CD4-positive, alpha-beta memory T cell (primary cell): Measurements from ENCODE around the gene CPVL. TPM values are rescaled to one million over a fixed set of nuclear protein-coding genes. Genes with fewer than 3 reads are reported as not detected.

ENCODE experiments used
- CTCF ChIA-PET: fragments of 350-600 bp; sonication (Branson Sonifier 250); formaldehyde crosslinking; loops from one replicate; lab custom pipeline; 2021; ENCODE audit warnings: inconsistent platforms; ENCODE audit not compliant: partially characterized antibody; lab: Charles Lee
- POLR2A ChIA-PET: fragments of 350-600 bp; sonication (Branson Sonifier 250); formaldehyde crosslinking; loops from one replicate; lab custom pipeline; 2021; ENCODE audit not compliant: partially characterized antibody; lab: Charles Lee
- DNase-seq, 5 donors: peaks; one replicate each; pipeline versions ENCODE4 v3.0.0 to v3.0.0-alpha.2; 2020 to 2022; ENCODE audit warnings: mixed read lengths in 1 of 5
- H3K27ac ChIP-seq: one replicate; pipeline ENCODE4 v1.7.0; 2013; ENCODE audit warnings: low read depth, low read length
- H3K27me3 ChIP-seq: 2 replicates; pipeline ENCODE4 v1.7.0; 2013; ENCODE audit warnings: mild to moderate bottlenecking, low read length, moderate library complexity; ENCODE audit not compliant: insufficient read depth
- H3K36me3 ChIP-seq: 2 replicates; pipeline ENCODE4 v1.7.0; 2013; ENCODE audit warnings: mild to moderate bottlenecking, low read length, moderate library complexity; ENCODE audit not compliant: insufficient read depth
- H3K4me1 ChIP-seq: 2 replicates; pipeline ENCODE4 v1.7.0; 2013; ENCODE audit warnings: mild to moderate bottlenecking, low read length, moderate library complexity; ENCODE audit not compliant: insufficient read depth
- H3K4me3 ChIP-seq, 2 donors: one replicate each; pipeline ENCODE4 v1.7.0; 2013; ENCODE audit warnings: low read length in 2 of 2, mild to moderate bottlenecking in 1 of 2
- H3K9me3 ChIP-seq, 2 donors: one replicate each; pipeline ENCODE4 v1.7.0; 2013; ENCODE audit warnings: low read length in 2 of 2, control low read depth in 1 of 2; ENCODE audit not compliant: control insufficient read depth in 1 of 2
- H3K27ac Mint-ChIP-seq, 7 donors: one replicate each; pipeline ENCODE4 v1.8.0; 2020 to 2021; ENCODE audit warnings: mixed read lengths in 7 of 7, mild to moderate bottlenecking in 6 of 7, inconsistent platforms in 3 of 7, moderate library complexity in 3 of 7
- H3K27me3 Mint-ChIP-seq, 2 donors: one replicate each; pipeline ENCODE4 v1.8.0; 2020 to 2021; ENCODE audit warnings: mixed read lengths in 2 of 2
- H3K36me3 Mint-ChIP-seq, 2 donors: one replicate each; pipeline ENCODE4 v1.8.0; 2020 to 2021; ENCODE audit warnings: mixed read lengths in 2 of 2, inconsistent platforms in 1 of 2, mild to moderate bottlenecking in 1 of 2
- H3K4me1 Mint-ChIP-seq, 4 donors: one replicate each; pipeline ENCODE4 v1.8.0; 2020 to 2021; ENCODE audit warnings: mixed read lengths in 4 of 4, mild to moderate bottlenecking in 1 of 4
- H3K4me3 Mint-ChIP-seq, 8 donors: one replicate each; pipeline ENCODE4 v1.8.0; 2020 to 2021; ENCODE audit warnings: mixed read lengths in 8 of 8, mild to moderate bottlenecking in 7 of 8, moderate library complexity in 6 of 8, inconsistent platforms in 3 of 8
- H3K9me3 Mint-ChIP-seq, 8 donors: one replicate each; pipeline ENCODE4 v1.8.0; 2020 to 2021; ENCODE audit warnings: mixed read lengths in 8 of 8, mild to moderate bottlenecking in 5 of 8, inconsistent platforms in 3 of 8, moderate library complexity in 1 of 8
- intact Hi-C: fragments of 100-400 bp; cut with micrococcal nuclease; formaldehyde crosslinking; loops from one replicate; pipeline ENCODE4 v1.15.1; 2023
- polyA plus RNA-seq, 2 donors: library from polyadenylated mRNA; unstranded; fragments of 300-500 nt; fragmentation: Illumina TruSeq; gene quantifications; one replicate each; pipeline ENCODE4 v1.2.3, GENCODE V29; 2021
- total RNA-seq, 2 experiments: library from RNA; stranded (reverse); gene quantifications; one replicate each; pipeline ENCODE4 v1.2.3, GENCODE V29; 2021

The CPVL gene
- total and polyA plus RNA-seq, 4 experiments from 2014 or later, result 0.61 to 1.6 (median 1.3) TPM; not detected in 1

- H3K27me3 ChIP-seq, result no peaks in the 10 kb centered on the region
- H3K9me3 Mint-ChIP-seq, result peaks cover 2 to 22% (median 14%) of the 10 kb centered on the region in 8 donors
- H3K36me3 Mint-ChIP-seq, result peaks cover 0 to 1% of the 10 kb centered on the region in 2 donors
- H3K4me1 Mint-ChIP-seq, result no peaks in the 10 kb centered on the region
- H3K4me3 ChIP-seq, result no peak overlapping the region
- H3K36me3 ChIP-seq, result no peaks in the 10 kb centered on the region
- CTCF ChIA-PET, result no interaction called here
- no peaks in the 10 kb centered on the region for H3K9me3 ChIP-seq
- H3K4me1 ChIP-seq, result no peaks in the 10 kb centered on the region
- POLR2A ChIA-PET, result no interaction called here
- intact Hi-C loops, result no loop called here
- no peak overlapping the region for H3K27ac ChIP-seq
- H3K27ac Mint-ChIP-seq, result no peak overlapping the region
- no peak overlapping the region for H3K4me3 Mint-ChIP-seq
- no peak for DNase-seq
- peaks cover 1 to 4% of the 10 kb centered on the region in 2 donors for H3K27me3 Mint-ChIP-seq
Measured at GRCh38 chr7:29019896-29020295, 126.4 kb downstream of the CPVL start.

- ChIA-PET CTCF (no interaction called here), POLR2A (no interaction called here)
- Histone ChIP-seq H3K36me3 (no peaks in the 10 kb centered on the region), H3K27ac (no peak overlapping the region), H3K27me3 (no peaks in the 10 kb centered on the region), H3K4me1 (no peaks in the 10 kb centered on the region), H3K9me3 (no peaks in the 10 kb centered on the region), H3K4me3 (no peak overlapping the region)
- Mint-ChIP-seq H3K36me3 (peaks cover 0 to 1% of the 10 kb centered on the region in 2 donors), H3K27me3 (peaks cover 1 to 4% of the 10 kb centered on the region in 2 donors), H3K4me3 (no peak overlapping the region), H3K9me3 (peaks cover 2 to 17% (median 9%) of the 10 kb centered on the region in 8 donors), H3K27ac (no peak overlapping the region), H3K4me1 (no peaks in the 10 kb centered on the region)
- no peak for DNase-seq
- intact Hi-C loops, result no loop called here
Measured at GRCh38 chr7:29019387-29019786, 127.0 kb downstream of the CPVL start.

- no peak overlapping the region for H3K4me3 ChIP-seq
- Mint-ChIP-seq H3K4me1 (no peaks in the 10 kb centered on the region), H3K27ac (no peak overlapping the region), H3K4me3 (no peak overlapping the region), H3K9me3 (peaks cover 0 to 8% (median 4%) of the 10 kb centered on the region in 8 donors), H3K27me3 (peaks cover 1 to 4% of the 10 kb centered on the region in 2 donors), H3K36me3 (no peaks in the 10 kb centered on the region)
- POLR2A ChIA-PET, result interaction anchor here (0.6 kb wide), 1 partner anchor 17 kb away, joined by 3 read pairs; no protein-coding TSS in a partner anchor
- H3K27ac ChIP-seq, result no peak overlapping the region
- no peaks in the 10 kb centered on the region for H3K9me3 ChIP-seq
- intact Hi-C loops, result no loop called here
- H3K4me1 ChIP-seq, result no peaks in the 10 kb centered on the region
- DNase-seq, result no peak
- no peaks in the 10 kb centered on the region for H3K36me3 ChIP-seq
- no peaks in the 10 kb centered on the region for H3K27me3 ChIP-seq
- CTCF ChIA-PET, result interaction anchor here (1.4 kb wide), 1 partner anchor 90 kb away, joined by 4 read pairs; no protein-coding TSS in a partner anchor
Measured at GRCh38 chr7:29017713-29018112, 128.6 kb downstream of the CPVL start.

GRCh38 chr7:29014725-29015124 lies 131.6 kb downstream of the CPVL start:
- no peak for DNase-seq
- Histone ChIP-seq H3K27me3 (no peaks in the 10 kb centered on the region), H3K4me1 (no peaks in the 10 kb centered on the region), H3K4me3 (no peak overlapping the region), H3K36me3 (no peaks in the 10 kb centered on the region), H3K27ac (no peak overlapping the region), H3K9me3 (no peaks in the 10 kb centered on the region)
- Mint-ChIP-seq H3K27me3 (peaks cover 1 to 4% of the 10 kb centered on the region in 2 donors), H3K9me3 (no peaks in the 10 kb centered on the region), H3K27ac (no peak overlapping the region), H3K4me1 (no peaks in the 10 kb centered on the region), H3K4me3 (no peak overlapping the region), H3K36me3 (no peaks in the 10 kb centered on the region)
- CTCF ChIA-PET, result no interaction called here
- intact Hi-C loops, result no loop called here
- POLR2A ChIA-PET, result no interaction called here

- intact Hi-C loops, result no loop called here
- Histone ChIP-seq H3K36me3 (no peaks in the 10 kb centered on the region), H3K9me3 (no peaks in the 10 kb centered on the region), H3K27ac (no peak overlapping the region), H3K27me3 (no peaks in the 10 kb centered on the region), H3K4me3 (no peak overlapping the region), H3K4me1 (no peaks in the 10 kb centered on the region)
- peaks cover 0 to 6% of the 10 kb centered on the region in 2 donors for H3K27me3 Mint-ChIP-seq
- no peaks in the 10 kb centered on the region for H3K4me1 Mint-ChIP-seq
- ChIA-PET CTCF (no interaction called here), POLR2A (no interaction called here)
- H3K4me3 Mint-ChIP-seq, result no peak overlapping the region
- no peaks in the 10 kb centered on the region for H3K36me3 Mint-ChIP-seq
- no peak overlapping the region for H3K27ac Mint-ChIP-seq
- H3K9me3 Mint-ChIP-seq, result no peaks in the 10 kb centered on the region
- no peak for DNase-seq
Measured at GRCh38 chr7:29013931-29014330, 132.4 kb downstream of the CPVL start.

- H3K4me1 Mint-ChIP-seq, result no peaks in the 10 kb centered on the region
- Histone ChIP-seq H3K27me3 (no peaks in the 10 kb centered on the region), H3K9me3 (no peaks in the 10 kb centered on the region), H3K4me3 (no peak overlapping the region), H3K27ac (no peak overlapping the region), H3K36me3 (no peaks in the 10 kb centered on the region), H3K4me1 (no peaks in the 10 kb centered on the region)
- peaks cover 0 to 6% of the 10 kb centered on the region in 2 donors for H3K27me3 Mint-ChIP-seq
- ChIA-PET POLR2A (no interaction called here), CTCF (interaction anchor here (0.5 kb wide), 1 partner anchor 10 kb away, joined by 3 read pairs; no protein-coding TSS in a partner anchor)
- intact Hi-C loops, result no loop called here
- no peaks in the 10 kb centered on the region for H3K36me3 Mint-ChIP-seq
- H3K9me3 Mint-ChIP-seq, result no peaks in the 10 kb centered on the region
- H3K4me3 Mint-ChIP-seq, result no peak overlapping the region
- no peak overlapping the region for H3K27ac Mint-ChIP-seq
- no peak for DNase-seq
Measured at GRCh38 chr7:29013082-29013695, 133.1 kb downstream of the CPVL start.

GRCh38 chr7:29009947-29010346 lies 136.4 kb downstream of the CPVL start:
- CTCF ChIA-PET, result no interaction called here

More at GRCh38 chr7:29009947-29010346, 136.4 kb downstream of the CPVL start:
- Mint-ChIP-seq H3K27me3 (peaks cover 3 to 5% of the 10 kb centered on the region in 2 donors), H3K9me3 (peaks cover 0 to 4% (median 0%) of the 10 kb centered on the region in 8 donors), H3K4me3 (no peak overlapping the region), H3K4me1 (no peaks in the 10 kb centered on the region), H3K27ac (no peak overlapping the region), H3K36me3 (no peaks in the 10 kb centered on the region)
- no peak overlapping the region for H3K27ac ChIP-seq
- no peak overlapping the region for H3K4me3 ChIP-seq
- POLR2A ChIA-PET, result no interaction called here
- no peak for DNase-seq
- H3K36me3 ChIP-seq, result no peaks in the 10 kb centered on the region
- H3K4me1 ChIP-seq, result no peaks in the 10 kb centered on the region
- intact Hi-C loops, result no loop called here
- H3K27me3 ChIP-seq, result no peaks in the 10 kb centered on the region
- no peaks in the 10 kb centered on the region for H3K9me3 ChIP-seq
